G401.6 (cell line): ENCODE measurements around the gene STK36.

Experiments
- FAIRE-seq: peaks from 2 replicates; lab custom pipeline; 2012; peaks lifted over from hg19 to GRCh38; lab: Jason Lieb, UNC

STK36 gene

DNA sequence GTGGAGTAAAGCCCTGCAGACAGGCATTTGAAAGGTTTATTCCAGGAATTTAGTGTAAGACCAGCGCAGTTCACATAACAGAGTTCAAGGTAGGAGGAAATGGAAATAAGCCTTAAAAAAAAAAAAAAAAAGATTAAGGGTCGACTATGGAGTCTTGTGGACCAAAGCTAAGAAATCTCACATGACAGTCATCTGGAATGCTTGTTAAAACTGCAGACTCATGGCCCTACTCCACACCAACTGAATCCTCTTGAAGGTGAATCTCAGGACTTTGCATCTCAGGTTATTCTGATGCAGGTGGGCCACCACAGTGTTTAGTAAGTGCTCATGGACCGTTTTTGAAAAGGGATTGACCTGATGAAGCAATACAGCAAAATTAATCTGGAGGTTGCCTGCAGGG lies 47.6 kb downstream of the STK36 start:
- FAIRE-seq = no peak

DNA sequence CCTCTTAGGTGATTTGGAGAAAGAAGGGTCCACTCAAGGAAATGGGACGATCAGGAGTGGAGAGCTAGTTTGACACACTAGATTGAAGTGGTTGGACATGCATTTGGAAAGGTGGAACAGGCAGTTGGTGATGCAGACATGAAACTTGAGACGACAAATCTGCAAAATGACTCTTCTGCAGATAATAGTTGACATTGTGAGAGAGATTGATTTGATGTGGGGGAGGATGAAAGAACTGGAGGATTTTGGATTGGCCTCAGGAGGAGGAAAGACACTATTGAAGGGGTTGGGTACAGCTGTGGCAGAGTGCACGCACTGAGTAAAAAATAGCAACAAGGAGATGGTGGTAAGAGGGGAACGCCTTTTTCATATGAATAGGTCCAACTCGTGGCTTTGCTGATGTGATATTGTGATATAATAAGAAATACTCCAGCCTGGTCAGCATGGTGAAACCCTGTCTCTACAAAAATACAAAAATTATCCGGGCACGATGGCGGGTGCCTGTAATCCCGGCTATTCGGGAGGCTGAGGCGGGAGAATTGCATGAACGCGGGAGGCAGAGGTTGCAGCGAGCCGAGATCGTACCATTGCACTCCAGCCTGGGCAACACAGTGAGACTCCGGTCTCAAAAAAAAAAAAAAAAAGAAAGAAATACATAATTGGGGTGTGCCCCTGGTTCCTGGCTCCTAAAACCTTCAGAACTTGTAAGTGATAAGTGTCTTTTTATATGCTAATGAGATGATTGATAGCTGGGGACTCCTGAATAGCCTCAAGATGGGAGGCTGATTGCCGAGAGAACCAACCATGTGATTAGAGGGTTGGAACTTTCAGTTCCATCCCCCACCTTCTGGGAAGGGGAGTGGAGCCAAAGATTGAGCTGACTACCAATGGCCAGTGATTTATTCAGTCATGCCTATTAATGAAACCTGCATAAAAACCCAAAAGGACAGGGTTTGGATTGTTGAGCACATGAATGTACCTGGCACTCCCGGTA lies 48.5 kb downstream of the STK36 start:
- no peak for FAIRE-seq

DNA sequence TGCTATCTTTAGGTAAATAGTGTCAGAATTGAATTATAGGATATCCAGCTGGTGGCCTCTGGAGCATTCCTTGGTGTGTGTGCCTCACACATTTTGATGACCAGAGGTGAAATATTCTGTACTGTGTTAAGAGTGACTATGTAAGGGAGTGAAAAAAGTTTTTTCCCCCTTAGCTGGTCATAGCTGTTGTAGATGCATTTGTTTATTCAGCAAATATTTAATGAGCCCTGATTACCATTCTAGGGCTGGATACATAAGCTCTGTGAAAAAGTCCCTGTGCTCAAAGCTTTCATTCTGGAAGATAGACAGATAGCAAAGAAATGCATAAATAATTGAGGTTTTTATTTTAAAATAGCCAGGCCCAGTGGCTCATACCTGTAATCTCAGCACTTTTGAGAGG lies 49.6 kb downstream of the STK36 start:
- no peak for FAIRE-seq

DNA sequence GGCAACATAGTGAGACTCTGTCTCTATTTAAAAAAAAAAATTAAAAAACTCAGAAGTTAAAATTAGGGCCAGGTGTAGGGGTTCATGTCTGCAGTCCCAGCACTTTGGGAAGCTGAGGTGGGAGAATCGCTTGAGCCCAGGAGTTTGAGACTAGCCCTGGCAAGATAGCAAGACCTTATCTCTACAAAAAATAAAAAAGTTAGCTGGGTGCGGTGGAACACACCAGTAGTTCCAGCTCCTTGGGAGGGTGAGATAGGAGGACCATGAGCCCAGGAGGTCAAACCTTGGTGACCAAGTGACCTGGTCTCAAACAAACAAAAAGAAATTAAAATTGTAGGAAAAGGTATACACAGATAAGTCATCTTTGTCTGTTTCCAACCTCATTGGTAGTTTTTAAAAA lies 50.0 kb downstream of the STK36 start:
- FAIRE-seq = no peak

DNA sequence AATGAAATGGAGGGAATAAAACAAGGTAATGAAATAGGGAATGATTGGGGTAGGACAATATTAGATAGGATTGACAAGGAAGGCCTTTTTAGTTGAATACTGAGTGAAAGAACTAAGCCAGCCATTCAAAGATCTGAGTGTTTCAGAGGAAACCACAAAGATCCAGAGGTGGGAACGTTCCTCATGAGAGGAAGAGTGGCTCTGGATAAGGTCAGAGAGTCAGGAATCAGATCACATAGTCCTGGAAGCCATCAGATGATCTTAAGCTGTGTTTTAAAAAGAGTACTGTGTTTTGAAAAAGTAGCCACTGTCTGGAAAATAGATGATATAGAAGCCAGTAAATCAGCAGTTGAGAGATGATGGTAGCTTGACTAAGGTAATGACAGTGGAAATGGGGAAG lies 50.5 kb downstream of the STK36 start:
- FAIRE-seq = no peak

GRCh38 chr2:218722876-218723785 lies 51.2 kb downstream of the STK36 start:
- FAIRE-seq = no peak

DNA sequence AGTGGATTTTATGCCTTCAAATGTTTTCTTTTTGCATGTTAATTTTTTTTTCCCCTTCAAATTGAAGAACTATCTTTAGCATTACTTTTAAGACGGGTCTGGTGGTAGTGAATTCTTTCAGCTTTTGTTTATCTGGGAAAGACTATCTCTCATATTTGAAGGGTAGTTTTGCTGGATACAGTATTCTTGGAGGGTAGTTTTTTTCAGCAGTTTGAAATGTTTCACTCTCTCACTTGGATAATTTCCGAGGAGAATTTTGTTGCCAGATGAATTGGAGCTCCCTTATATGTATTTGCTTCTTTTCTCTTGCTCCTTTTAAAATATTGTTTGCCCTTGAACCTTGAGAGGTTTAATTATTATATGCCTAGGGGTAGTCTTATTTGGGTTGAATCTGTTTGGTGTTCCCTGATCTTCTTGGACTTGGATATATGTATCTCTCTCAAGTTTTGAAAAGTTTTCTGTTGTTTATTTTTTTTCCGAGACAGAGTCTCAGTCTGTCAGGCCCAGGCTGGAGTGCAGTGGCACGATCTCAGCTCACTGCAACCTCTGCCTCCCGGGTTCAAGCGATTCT lies 54.2 kb downstream of the STK36 start:
- no peak for FAIRE-seq

- no peak for FAIRE-seq
Observed at GRCh38 chr2:218727502-218728165, 55.7 kb downstream of the STK36 start.

DNA sequence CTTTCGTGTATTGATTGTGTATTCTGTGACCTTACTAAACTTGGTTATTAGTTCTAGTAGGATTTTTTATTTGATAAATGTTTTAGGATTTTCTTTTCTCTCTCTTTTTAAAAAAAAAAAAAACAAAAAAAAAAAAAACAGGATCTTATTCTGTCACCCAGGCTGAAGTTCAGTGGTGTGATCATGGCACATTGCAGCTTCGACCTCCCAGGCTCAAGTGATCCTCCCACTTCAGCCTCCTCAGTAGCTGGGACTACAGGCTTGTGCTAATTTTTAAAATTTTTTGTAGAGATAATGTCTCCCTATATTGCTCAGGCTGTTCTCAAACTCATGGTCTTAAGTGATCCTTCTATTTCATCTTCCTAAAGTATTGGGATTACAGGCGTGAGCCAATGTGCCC lies 57.8 kb downstream of the STK36 start:
- no peak for FAIRE-seq

- no peak for FAIRE-seq
Observed at GRCh38 chr2:218732052-218732760, 60.3 kb downstream of the STK36 start.

- no peak for FAIRE-seq
Observed at GRCh38 chr2:218732761-218733158, 60.9 kb downstream of the STK36 start.

- no peak for FAIRE-seq
Observed at GRCh38 chr2:218733171-218734021, 61.5 kb downstream of the STK36 start.

- FAIRE-seq = no peak
Observed at GRCh38 chr2:218734190-218734975, 62.5 kb downstream of the STK36 start.

GRCh38 chr2:218736531-218736930 lies 64.6 kb downstream of the STK36 start:
- FAIRE-seq = no peak

DNA sequence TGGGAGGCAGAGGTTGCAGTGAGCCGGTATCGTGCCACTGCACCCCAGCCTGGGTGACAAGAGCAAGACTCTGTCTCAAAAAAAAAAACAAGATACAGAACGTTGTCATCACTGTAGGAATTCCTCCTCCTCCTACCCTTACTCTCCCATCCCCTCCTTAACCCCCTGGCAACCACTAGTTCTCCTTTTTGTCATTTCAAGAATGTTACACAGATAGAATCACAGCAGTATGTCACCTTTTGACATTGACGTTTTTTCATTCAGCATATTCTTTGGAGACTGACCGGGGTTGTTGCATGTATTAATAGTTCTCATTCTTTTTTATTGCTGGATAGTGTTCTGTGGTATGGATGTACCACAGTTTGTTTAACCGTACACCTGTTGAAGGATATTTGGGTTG lies 71.2 kb downstream of the STK36 start:
- no peak for FAIRE-seq

DNA sequence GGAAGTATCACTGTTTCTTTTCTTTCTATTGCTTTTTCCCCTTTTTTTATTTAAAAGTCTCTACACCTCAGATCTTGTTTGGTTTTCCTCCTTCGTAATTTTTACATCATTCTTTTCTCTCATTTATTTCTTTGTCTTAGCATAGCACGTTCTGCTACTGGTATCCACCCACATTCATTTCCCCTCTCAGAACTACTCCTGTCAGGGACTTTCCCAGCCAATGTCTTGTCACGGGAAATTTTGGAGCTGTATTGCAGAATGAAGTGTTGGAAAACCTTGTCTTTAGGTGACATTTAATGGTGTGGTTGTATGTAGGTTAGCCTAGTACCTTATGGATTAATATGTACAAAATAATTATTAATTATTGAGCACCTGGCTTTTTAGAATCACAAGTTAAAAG lies 72.7 kb downstream of the STK36 start:
- FAIRE-seq = no peak

DNA sequence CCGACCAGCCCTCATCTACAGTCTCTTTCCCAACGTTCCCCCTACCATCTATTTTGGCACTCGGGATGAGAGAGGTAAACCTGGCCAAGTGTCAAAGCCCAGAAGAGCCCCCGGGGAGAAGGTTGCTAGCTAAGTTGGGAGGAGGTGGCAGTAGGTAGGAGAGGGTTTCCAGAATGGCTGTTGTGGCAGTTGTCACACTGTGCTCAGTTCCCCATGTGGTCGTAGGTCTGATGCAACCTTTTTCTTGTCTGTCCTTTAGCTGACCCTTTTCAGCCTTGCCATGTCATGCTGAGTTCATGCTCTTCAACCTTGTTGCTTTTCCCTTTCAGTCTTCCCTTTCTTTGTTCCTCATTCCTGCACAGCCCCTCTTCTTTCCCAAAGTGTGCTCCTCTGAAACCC lies 73.3 kb downstream of the STK36 start:
- no peak for FAIRE-seq

DNA sequence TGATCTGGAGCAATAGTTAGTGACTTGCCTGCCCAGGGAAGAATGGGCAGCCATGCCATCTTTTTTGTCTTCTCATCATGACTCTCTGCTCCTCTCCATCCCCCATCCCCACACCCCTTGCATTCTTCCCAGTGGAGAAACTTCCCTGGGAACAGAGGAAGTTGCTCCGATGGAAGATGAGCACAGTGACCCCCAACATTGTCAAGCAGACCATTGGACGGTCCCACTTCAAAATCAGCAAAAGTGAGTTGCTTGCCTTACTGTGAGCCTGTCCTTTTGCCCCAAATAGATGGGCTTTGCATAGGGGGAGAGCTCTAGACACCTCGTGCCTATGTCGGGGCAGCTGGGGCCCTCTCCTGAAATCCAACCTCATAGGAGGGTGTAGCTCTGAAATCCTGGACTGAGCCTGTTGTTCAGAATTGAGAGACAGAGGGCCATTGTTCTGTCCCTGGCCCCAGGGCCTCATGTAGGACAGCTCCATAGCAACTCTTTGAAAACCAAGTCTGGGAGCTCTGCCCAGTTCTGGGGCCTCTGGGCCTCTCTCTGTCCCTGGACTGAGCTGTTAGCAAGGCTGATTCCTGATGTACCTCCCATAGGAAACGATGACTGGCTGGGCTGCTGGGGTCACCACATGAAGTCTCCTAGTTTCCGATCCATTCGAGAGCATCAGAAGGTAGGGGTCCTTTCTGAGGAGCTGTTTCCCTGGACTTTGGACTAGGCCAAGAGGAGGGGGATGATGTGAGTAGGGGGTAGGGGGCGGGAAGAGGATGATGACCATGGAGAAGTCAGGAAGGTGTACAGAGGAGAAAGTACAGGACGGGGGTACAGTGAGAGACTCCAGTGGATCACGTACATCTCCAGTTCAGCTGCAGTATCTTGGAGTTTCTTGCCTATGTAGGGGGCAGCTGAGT lies 73.9 kb downstream of the STK36 start:
- no peak for FAIRE-seq

- no peak for FAIRE-seq
Observed at GRCh38 chr2:218746470-218746795, 74.5 kb downstream of the STK36 start.
